ENCODE data around the gene ZMIZ1. TPM values are rescaled to one million over a fixed set of nuclear protein-coding genes. Genes with fewer than 3 reads are reported as not detected.

The ZMIZ1 gene
- total RNA-seq, 1 donor from 2014 or later: 67.6 TPM

- DNase-seq (ENCODE audit: low spot score): no peak
- intact Hi-C loops (cut with micrococcal nuclease): no loop called here
- no peaks in the 10 kb centered on the region for H3K9me3 Mint-ChIP-seq
- no peaks in the 10 kb centered on the region for H3K4me1 Mint-ChIP-seq (ENCODE audit: low read depth)
- H3K36me3 Mint-ChIP-seq (ENCODE audit: low read depth): no peaks in the 10 kb centered on the region
- H3K4me3 Mint-ChIP-seq: no peak overlapping the region
- no peak overlapping the region for H3K27ac Mint-ChIP-seq
- H3K27me3 Mint-ChIP-seq (ENCODE audit: insufficient read depth): peaks cover 1% of the 10 kb centered on the region
Measured at GRCh38 chr10:79226391-79227245, 157.9 kb downstream of the ZMIZ1 start.

DNA sequence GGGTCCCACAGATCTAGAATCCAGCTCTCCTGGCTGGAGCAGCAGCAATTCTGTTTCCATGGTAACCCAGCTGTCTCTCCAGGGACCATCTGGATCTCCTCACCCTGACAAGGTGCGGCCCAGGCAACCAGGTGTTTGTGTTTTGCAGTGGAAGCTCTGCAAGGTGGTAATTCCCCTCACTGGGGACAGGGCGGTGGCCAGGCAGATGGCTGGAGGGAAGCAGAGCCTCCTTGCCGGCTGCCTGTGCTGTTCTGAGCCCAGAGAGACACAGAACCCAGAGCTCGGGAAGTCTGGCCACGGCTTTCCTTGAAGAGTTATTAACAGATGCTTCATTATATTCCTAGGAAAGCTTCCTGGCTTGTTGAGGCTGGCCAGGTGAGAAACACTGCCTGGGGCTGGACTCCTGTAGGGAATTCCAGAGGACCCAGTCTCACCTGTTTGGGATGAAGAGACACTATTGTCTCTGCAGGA, 160.3 kb downstream of the ZMIZ1 start:
- Mint-ChIP-seq H3K4me3 (no peak overlapping the region), H3K9me3 (no peaks in the 10 kb centered on the region), H3K4me1 (ENCODE audit: low read depth) (no peaks in the 10 kb centered on the region), H3K36me3 (ENCODE audit: low read depth) (no peaks in the 10 kb centered on the region), H3K27me3 (ENCODE audit: insufficient read depth) (no peaks in the 10 kb centered on the region), H3K27ac (no peak overlapping the region)
- intact Hi-C loops (cut with micrococcal nuclease): no loop called here
- no peak for DNase-seq (ENCODE audit: low spot score)

- H3K4me1 Mint-ChIP-seq (ENCODE audit: low read depth): no peaks in the 10 kb centered on the region
- no peaks in the 10 kb centered on the region for H3K36me3 Mint-ChIP-seq (ENCODE audit: low read depth)
- no peaks in the 10 kb centered on the region for H3K27me3 Mint-ChIP-seq (ENCODE audit: insufficient read depth)
- DNase-seq (ENCODE audit: low spot score): no peak
- H3K27ac Mint-ChIP-seq: no peak overlapping the region
- H3K4me3 Mint-ChIP-seq: no peak overlapping the region
- H3K9me3 Mint-ChIP-seq: no peaks in the 10 kb centered on the region
- intact Hi-C loops (cut with micrococcal nuclease): no loop called here
Measured at GRCh38 chr10:79229830-79230327, 161.1 kb downstream of the ZMIZ1 start.

DNA sequence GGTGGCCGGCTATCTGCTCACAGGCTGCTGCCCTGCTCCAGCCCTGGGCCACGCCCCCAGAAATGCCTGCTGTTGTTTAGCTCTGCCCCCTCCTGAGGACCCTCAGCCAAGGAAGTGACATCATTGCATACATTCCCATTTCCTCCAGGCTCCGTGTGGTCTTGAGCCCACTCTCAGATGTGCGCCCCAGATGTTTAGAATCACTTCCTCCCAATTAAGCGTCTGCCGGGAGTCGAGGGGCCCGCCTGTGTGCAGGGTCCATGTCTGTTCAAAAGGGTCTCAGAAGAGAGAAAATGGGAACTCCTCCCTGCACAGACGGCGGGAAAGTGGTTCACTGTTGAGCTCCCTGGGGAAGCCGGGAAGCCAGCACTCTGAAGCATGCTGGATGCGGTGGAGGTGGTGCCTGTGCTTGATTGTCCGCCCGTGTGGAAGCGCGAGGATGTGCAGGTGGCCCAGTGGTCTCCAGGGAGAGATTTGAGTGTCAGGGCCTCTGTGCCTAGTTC, 161.6 kb downstream of the ZMIZ1 start:
- DNase-seq (ENCODE audit: low spot score): no peak
- no peaks in the 10 kb centered on the region for H3K27me3 Mint-ChIP-seq (ENCODE audit: insufficient read depth)
- H3K4me3 Mint-ChIP-seq: no peak overlapping the region
- no peaks in the 10 kb centered on the region for H3K9me3 Mint-ChIP-seq
- intact Hi-C loops (cut with micrococcal nuclease): no loop called here
- H3K27ac Mint-ChIP-seq: no peak overlapping the region
- no peaks in the 10 kb centered on the region for H3K36me3 Mint-ChIP-seq (ENCODE audit: low read depth)
- no peaks in the 10 kb centered on the region for H3K4me1 Mint-ChIP-seq (ENCODE audit: low read depth)

DNA sequence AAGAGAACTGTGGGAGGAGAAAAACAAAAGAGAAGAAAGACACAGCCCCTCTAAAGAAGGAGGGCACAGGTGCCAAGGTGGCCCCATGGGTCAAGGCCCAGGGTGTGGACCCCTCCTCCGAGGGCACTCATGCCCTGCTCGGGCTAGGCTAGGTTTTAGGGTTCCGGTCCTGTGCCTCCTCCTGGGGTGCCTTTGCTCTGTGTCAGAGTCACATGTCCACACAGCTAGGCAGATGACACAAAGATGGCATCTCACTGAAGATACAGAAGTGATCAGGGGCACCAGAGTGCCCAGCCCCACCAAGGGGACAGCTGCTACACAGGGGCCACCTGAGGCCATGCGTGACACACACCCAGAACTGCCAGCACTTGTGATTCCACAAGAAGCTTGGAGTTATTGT, 162.1 kb downstream of the ZMIZ1 start:
- Mint-ChIP-seq H3K27ac (no peak overlapping the region), H3K4me3 (no peak overlapping the region), H3K27me3 (ENCODE audit: insufficient read depth) (no peaks in the 10 kb centered on the region), H3K9me3 (no peaks in the 10 kb centered on the region), H3K4me1 (ENCODE audit: low read depth) (no peaks in the 10 kb centered on the region), H3K36me3 (ENCODE audit: low read depth) (no peaks in the 10 kb centered on the region)
- intact Hi-C loops (cut with micrococcal nuclease): no loop called here
- DNase-seq (ENCODE audit: low spot score): no peak

DNA sequence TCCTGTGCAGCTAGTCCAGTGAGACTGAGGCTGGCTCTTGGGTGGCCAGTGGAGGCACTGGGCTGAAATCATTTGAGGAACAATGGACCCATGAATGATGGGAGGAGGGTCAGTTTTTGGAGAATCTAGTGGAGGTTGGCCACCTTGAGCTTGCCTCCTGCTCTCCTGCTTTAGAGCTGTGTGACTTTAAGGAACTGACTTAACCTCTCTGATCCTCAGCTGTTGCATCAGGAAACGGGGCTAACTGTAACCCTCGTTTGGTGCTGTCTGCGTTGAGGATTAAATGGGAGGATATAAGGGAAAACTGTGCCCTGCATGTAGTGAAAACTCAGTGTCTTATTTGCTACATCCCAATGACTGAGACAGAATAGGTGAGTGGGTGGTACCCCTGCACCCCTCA, 163.1 kb downstream of the ZMIZ1 start:
- Mint-ChIP-seq H3K9me3 (no peaks in the 10 kb centered on the region), H3K4me1 (ENCODE audit: low read depth) (no peaks in the 10 kb centered on the region), H3K27me3 (ENCODE audit: insufficient read depth) (no peaks in the 10 kb centered on the region), H3K27ac (no peak overlapping the region), H3K36me3 (ENCODE audit: low read depth) (no peaks in the 10 kb centered on the region), H3K4me3 (no peak overlapping the region)
- intact Hi-C loops (cut with micrococcal nuclease): no loop called here
- DNase-seq (ENCODE audit: low spot score): no peak

DNA sequence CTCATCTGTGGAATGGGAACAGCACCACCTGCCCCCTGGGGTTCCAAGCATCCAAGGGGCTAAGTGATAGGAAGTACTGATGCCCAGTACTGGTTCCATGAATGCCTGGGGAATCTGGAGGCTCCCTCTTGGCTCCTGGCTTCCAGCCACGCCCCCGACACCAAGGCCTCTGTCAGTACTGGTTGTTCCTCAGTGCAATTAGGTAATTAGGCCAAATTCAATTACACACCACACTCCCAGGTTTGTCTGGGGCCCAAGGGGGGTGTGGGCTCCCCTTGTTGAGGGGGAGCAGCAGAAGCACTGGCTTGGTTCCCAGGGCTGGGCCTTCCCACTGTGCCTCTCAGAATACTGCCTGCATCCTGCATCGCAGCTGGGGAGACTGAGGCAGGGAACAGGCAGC, 164.1 kb downstream of the ZMIZ1 start:
- Mint-ChIP-seq H3K27ac (no peak overlapping the region), H3K4me3 (no peak overlapping the region), H3K27me3 (ENCODE audit: insufficient read depth) (no peaks in the 10 kb centered on the region), H3K9me3 (no peaks in the 10 kb centered on the region), H3K36me3 (ENCODE audit: low read depth) (no peaks in the 10 kb centered on the region), H3K4me1 (ENCODE audit: low read depth) (peaks cover under 1% of the 10 kb centered on the region)
- DNase-seq (ENCODE audit: low spot score): no peak
- intact Hi-C loops (cut with micrococcal nuclease): no loop called here

GRCh38 chr10:79234391-79235315, 165.9 kb downstream of the ZMIZ1 start:
- H3K27ac Mint-ChIP-seq: no peak overlapping the region
- no peak overlapping the region for H3K4me3 Mint-ChIP-seq

GRCh38 chr10:79235765-79236432, 167.1 kb downstream of the ZMIZ1 start:
- Mint-ChIP-seq H3K27ac (no peak overlapping the region), H3K4me1 (ENCODE audit: low read depth) (peaks cover 20% of the 10 kb centered on the region), H3K27me3 (ENCODE audit: insufficient read depth) (no peaks in the 10 kb centered on the region), H3K9me3 (no peaks in the 10 kb centered on the region), H3K36me3 (ENCODE audit: low read depth) (no peaks in the 10 kb centered on the region), H3K4me3 (no peak overlapping the region)
- DNase-seq (ENCODE audit: low spot score): no peak
- intact Hi-C loops (cut with micrococcal nuclease): no loop called here

More at GRCh38 chr10:79234391-79235315, 165.9 kb downstream of the ZMIZ1 start:
- Mint-ChIP-seq H3K9me3 (no peaks in the 10 kb centered on the region), H3K27me3 (ENCODE audit: insufficient read depth) (no peaks in the 10 kb centered on the region), H3K4me1 (ENCODE audit: low read depth) (peaks cover 11% of the 10 kb centered on the region), H3K36me3 (ENCODE audit: low read depth) (no peaks in the 10 kb centered on the region)
- no peak for DNase-seq (ENCODE audit: low spot score)
- intact Hi-C loops (cut with micrococcal nuclease): no loop called here

- no peak for DNase-seq (ENCODE audit: low spot score)
- H3K9me3 Mint-ChIP-seq: no peaks in the 10 kb centered on the region
- intact Hi-C loops (cut with micrococcal nuclease): no loop called here
- peaks cover 25% of the 10 kb centered on the region for H3K4me1 Mint-ChIP-seq (ENCODE audit: low read depth)
- no peaks in the 10 kb centered on the region for H3K36me3 Mint-ChIP-seq (ENCODE audit: low read depth)
- no peaks in the 10 kb centered on the region for H3K27me3 Mint-ChIP-seq (ENCODE audit: insufficient read depth)
- H3K4me3 Mint-ChIP-seq: no peak overlapping the region
- H3K27ac Mint-ChIP-seq: no peak overlapping the region
Measured at GRCh38 chr10:79236433-79236765, 167.6 kb downstream of the ZMIZ1 start.

DNA sequence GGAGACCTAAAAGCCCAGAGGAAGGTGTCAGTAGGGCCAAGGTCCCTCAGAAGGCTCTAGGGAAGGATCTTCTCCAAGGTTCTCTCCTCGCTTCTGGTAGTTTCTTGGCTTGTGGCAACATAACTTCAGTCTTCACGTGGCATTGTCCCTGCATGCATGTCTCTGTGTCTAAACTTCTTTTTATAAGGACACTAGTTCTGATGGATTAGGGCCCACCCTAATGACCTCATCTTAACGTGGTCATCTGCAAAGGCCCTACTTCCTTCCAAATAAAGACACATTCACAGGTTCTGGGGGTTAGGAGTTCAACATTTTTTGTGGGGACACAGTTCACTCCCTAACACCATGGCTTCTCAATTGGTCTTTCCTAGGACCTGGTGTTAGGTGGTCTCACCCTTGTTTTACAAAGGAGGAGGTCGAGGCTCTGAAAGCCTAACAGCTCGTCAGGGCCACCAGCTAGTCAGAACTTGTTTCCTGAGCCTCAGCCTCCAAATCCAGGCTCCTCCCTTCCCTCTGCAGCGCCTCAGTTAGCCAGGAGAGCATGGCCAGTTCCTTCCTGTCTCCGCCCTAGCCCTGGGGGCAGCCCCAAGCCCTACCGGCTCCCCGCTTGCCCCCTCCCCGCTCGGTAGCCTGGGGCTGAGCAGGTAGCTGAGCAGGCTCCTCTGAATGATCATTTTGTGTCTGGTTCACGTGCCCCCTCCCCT, 168.8 kb downstream of the ZMIZ1 start:
- Mint-ChIP-seq H3K27me3 (ENCODE audit: insufficient read depth) (no peaks in the 10 kb centered on the region), H3K4me1 (ENCODE audit: low read depth) (peaks cover 31% of the 10 kb centered on the region), H3K27ac (no peak overlapping the region)

DNA sequence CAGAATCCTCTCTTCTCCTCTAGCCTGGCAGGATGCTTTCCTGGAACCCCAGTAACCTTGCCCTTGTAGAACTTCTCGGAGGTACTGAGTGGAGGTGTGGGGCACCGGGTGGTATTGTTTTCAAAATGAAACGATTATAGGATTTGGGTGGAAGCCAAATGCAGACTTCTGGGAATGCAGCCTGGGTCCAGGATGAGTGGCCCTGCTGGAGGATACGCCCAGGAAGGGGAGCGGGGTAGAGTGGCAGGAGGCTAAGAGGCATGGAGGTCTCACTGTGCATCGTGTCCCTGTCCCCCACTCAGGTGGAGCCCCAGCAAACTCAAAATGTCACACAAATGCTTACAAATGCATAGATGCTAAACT, 169.4 kb downstream of the ZMIZ1 start:
- H3K27ac Mint-ChIP-seq: no peak overlapping the region
- no peaks in the 10 kb centered on the region for H3K36me3 Mint-ChIP-seq (ENCODE audit: low read depth)
- H3K4me3 Mint-ChIP-seq: no peak overlapping the region
- DNase-seq (ENCODE audit: low spot score): no peak
- H3K9me3 Mint-ChIP-seq: no peaks in the 10 kb centered on the region
- H3K27me3 Mint-ChIP-seq (ENCODE audit: insufficient read depth): no peaks in the 10 kb centered on the region
- intact Hi-C loops (cut with micrococcal nuclease): no loop called here
- peaks cover 31% of the 10 kb centered on the region for H3K4me1 Mint-ChIP-seq (ENCODE audit: low read depth)

More for the DNA sequence above, 168.8 kb downstream of the ZMIZ1 start:
- Mint-ChIP-seq H3K36me3 (ENCODE audit: low read depth) (no peaks in the 10 kb centered on the region), H3K9me3 (no peaks in the 10 kb centered on the region), H3K4me3 (no peak overlapping the region)
- intact Hi-C loops (cut with micrococcal nuclease): no loop called here
- DNase-seq (ENCODE audit: low spot score): no peak
